ENCODE measurements around the gene PAX6. TPM values are rescaled to one million over a fixed set of nuclear protein-coding genes. Genes with fewer than 3 reads are reported as not detected.
"Not testable (repeated sequence)": the region's sequence is repeated elsewhere in the genome, so short reads cannot be mapped to it uniquely, and the experiment has no call there.

PAX6 gene
- polyA plus RNA-seq, 1 experiment: not detected

- ChIA-PET CTCF (interaction anchor here (0.6 kb wide), 1 partner anchor 122 kb away, joined by 3 read pairs; no protein-coding TSS in a partner anchor), POLR2A (no interaction called here)
- DNase-seq (ENCODE audit: low read depth): no peak
- Histone ChIP-seq H3K27me3 (ENCODE audit: control insufficient read depth, insufficient read depth, low read length) (no peaks in the 10 kb centered on the region), H3K4me3 (ENCODE audit: low read depth, low read length) (no peak overlapping the region), H3K36me3 (ENCODE audit: control insufficient read depth, insufficient read depth, low read length) (no peaks in the 10 kb centered on the region)
- TF ChIP-seq CTCF (IDR thresholded peaks at IDR 0.05; ENCODE audit: insufficient read depth, low read depth, low read length): no peak
These were observed 47.8 kb downstream of the PAX6 start for GRCh38 chr11:31763296-31763695.

GRCh38 chr11:31761636-31762035 is 49.5 kb downstream of the PAX6 start:
- no peak for DNase-seq (ENCODE audit: low read depth)
- H3K36me3 ChIP-seq (ENCODE audit: control insufficient read depth, insufficient read depth, low read length): no peaks in the 10 kb centered on the region
- TF ChIP-seq CTCF (IDR thresholded peaks at IDR 0.05; ENCODE audit: insufficient read depth, low read depth, low read length): no peak
- no peak overlapping the region for H3K4me3 ChIP-seq (ENCODE audit: low read depth, low read length)
- POLR2A ChIA-PET: no interaction called here
- no peaks in the 10 kb centered on the region for H3K27me3 ChIP-seq (ENCODE audit: control insufficient read depth, insufficient read depth, low read length)
- CTCF ChIA-PET: interaction anchor here (0.8 kb wide), 1 partner anchor 25 kb away, joined by 3 read pairs; no protein-coding TSS in a partner anchor

- ChIA-PET CTCF (no interaction called here), POLR2A (no interaction called here)
- no peak for DNase-seq (ENCODE audit: low read depth)
- no peaks in the 10 kb centered on the region for H3K36me3 ChIP-seq (ENCODE audit: control insufficient read depth, insufficient read depth, low read length)
- H3K27me3 ChIP-seq (ENCODE audit: control insufficient read depth, insufficient read depth, low read length): no peaks in the 10 kb centered on the region
- no peak for TF ChIP-seq CTCF (IDR thresholded peaks at IDR 0.05; ENCODE audit: insufficient read depth, low read depth, low read length)
- H3K4me3 ChIP-seq (ENCODE audit: low read depth, low read length): no peak overlapping the region
These were observed 53.8 kb downstream of the PAX6 start for GRCh38 chr11:31757260-31757835.

GRCh38 chr11:31747581-31747980 is 63.5 kb downstream of the PAX6 start:
- Histone ChIP-seq H3K36me3 (ENCODE audit: control insufficient read depth, insufficient read depth, low read length) (no peaks in the 10 kb centered on the region), H3K27me3 (ENCODE audit: control insufficient read depth, insufficient read depth, low read length) (no peaks in the 10 kb centered on the region), H3K4me3 (ENCODE audit: low read depth, low read length) (no peak overlapping the region)
- CTCF ChIA-PET: no interaction called here
- no peak for TF ChIP-seq CTCF (IDR thresholded peaks at IDR 0.05; ENCODE audit: insufficient read depth, low read depth, low read length)
- POLR2A ChIA-PET: no interaction called here
- DNase-seq (ENCODE audit: low read depth): no peak

GRCh38 chr11:31740731-31741368 is 70.3 kb downstream of the PAX6 start:
- H3K4me3 ChIP-seq (ENCODE audit: low read depth, low read length); CTCF ChIA-PET; H3K36me3 ChIP-seq (ENCODE audit: control insufficient read depth, insufficient read depth, low read length); POLR2A ChIA-PET; H3K27me3 ChIP-seq (ENCODE audit: control insufficient read depth, insufficient read depth, low read length); DNase-seq (ENCODE audit: low read depth): not testable (repeated sequence)

GRCh38 chr11:31740131-31740530 is 71.0 kb downstream of the PAX6 start:
- Histone ChIP-seq H3K36me3 (ENCODE audit: control insufficient read depth, insufficient read depth, low read length) (no peaks in the 10 kb centered on the region), H3K27me3 (ENCODE audit: control insufficient read depth, insufficient read depth, low read length) (no peaks in the 10 kb centered on the region), H3K4me3 (ENCODE audit: low read depth, low read length) (no peak overlapping the region)
- POLR2A ChIA-PET: no interaction called here
- no peak for DNase-seq (ENCODE audit: low read depth)
- CTCF ChIA-PET: no interaction called here
- no peak for TF ChIP-seq CTCF (IDR thresholded peaks at IDR 0.05; ENCODE audit: insufficient read depth, low read depth, low read length)

Data from BJ (cell line).